Measurements from ENCODE around the gene DEFB129.

Gene DEFB129

DNA sequence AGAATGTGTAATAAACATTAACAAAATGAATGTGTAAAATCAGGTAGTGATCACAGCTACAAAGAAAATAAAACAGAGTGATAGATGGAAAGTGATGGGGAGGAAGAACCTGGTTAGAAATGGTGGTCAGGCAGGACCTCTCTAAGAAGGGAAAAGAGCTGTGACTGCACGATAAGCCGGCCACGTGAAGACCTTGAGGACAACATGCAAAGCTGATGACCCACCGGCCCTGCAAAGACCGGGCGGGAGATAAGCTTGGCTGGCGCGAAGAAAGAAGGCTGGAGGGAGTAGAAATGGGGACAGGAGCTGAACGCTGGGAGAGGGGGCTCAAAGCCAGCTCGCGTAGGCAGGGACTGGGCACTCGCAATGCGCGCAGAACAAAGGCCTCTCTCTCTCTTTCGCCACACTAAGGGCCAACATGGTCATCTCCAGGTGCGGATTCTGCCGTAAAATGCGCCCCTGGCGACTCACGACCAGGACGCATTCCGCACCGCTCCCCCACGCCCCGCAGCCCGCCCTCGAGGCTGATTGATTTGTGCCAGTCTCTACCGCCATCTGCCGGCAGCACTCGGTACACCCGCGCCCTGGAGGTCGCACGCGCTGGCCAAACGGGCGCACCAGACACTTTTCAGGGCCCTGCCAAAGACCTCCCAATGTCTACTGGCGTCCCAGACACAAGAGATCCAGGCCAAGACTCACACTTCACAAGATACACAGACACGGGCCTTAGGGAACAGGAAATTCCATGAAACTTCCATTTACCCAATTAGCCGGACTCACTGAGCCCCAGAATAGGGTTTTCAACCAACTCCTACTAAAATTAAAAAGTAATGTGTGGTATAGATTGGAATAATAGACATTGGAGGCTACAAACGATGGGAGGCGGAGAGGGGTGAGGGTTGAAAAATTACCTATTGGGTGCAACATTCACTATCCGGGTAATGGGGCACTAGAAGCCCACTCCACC lies 39.8 kb downstream of the DEFB129 start:
- Mint-ChIP-seq H3K4me1 (peaks cover 9% of the 10 kb centered on the region), H3K27ac (peak overlapping the region; percentile 21 to 78 (median 23)), H3K36me3 (ENCODE audit: low read depth) (peaks cover 17% of the 10 kb centered on the region), H3K9me3 (no peaks in the 10 kb centered on the region), H3K4me3 (peak overlapping the region; percentile 74 to 82 (median 77)), H3K27me3 (ENCODE audit: low read depth) (peaks cover 7% of the 10 kb centered on the region)
- TF ChIP-seq, protein P1, sequence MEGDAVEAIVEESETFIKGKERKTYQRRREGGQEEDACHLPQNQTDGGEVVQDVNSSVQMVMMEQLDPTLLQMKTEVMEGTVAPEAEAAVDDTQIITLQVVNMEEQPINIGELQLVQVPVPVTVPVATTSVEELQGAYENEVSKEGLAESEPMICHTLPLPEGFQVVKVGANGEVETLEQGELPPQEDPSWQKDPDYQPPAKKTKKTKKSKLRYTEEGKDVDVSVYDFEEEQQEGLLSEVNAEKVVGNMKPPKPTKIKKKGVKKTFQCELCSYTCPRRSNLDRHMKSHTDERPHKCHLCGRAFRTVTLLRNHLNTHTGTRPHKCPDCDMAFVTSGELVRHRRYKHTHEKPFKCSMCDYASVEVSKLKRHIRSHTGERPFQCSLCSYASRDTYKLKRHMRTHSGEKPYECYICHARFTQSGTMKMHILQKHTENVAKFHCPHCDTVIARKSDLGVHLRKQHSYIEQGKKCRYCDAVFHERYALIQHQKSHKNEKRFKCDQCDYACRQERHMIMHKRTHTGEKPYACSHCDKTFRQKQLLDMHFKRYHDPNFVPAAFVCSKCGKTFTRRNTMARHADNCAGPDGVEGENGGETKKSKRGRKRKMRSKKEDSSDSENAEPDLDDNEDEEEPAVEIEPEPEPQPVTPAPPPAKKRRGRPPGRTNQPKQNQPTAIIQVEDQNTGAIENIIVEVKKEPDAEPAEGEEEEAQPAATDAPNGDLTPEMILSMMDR (IDR thresholded peaks at IDR 0.05; ENCODE audit: unreplicated experiment in 3 of 3) = peak; percentile 97 to 98 (median 97)

DNA sequence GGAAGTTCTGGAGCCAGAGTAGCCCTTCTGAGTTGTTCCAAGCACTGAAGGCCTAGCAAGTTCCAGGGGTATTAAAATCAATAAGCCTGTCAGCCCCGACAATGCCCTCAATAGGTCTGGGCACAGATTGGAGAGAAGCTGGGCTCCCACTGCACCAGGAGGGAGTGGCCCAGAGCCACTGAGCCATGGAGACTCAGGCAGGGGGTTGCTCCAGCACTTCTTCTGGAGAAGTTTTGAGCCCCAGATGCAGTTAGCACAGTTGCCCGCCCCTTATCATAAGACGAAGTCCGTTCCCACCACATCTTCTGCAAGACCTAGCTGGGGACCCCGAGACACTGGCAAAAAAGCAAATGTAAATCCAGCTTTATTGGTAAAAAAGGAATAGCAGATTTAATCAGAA lies 43.5 kb downstream of the DEFB129 start:
- peaks cover 37% of the 10 kb centered on the region for H3K36me3 Mint-ChIP-seq (ENCODE audit: low read depth)
- peaks cover 3% of the 10 kb centered on the region for H3K27me3 Mint-ChIP-seq (ENCODE audit: low read depth)

DNA sequence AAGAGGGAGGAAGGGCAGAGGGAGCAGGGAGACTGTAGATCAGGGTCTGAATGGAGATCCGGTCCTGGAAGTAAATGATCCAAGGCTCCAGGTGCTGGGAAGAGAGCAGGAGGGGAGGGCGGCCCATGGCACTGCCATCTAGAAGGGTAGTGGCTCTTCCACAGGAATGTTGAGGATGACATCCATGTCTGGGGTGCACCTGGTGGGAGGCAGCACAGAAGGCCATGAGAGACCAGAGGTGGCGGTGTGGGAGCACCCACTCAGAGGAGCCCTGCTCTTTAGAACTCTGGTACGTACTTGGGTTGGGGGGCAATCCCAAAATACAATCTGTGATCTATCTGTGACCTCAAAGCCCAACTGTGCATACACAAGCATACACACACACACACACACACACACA lies 44.0 kb downstream of the DEFB129 start:
- H3K9me3 Mint-ChIP-seq = no peaks in the 10 kb centered on the region
- H3K36me3 Mint-ChIP-seq (ENCODE audit: low read depth) = peaks cover 41% of the 10 kb centered on the region

More for the DNA sequence above, 43.5 kb downstream of the DEFB129 start:
- no peak overlapping the region for H3K4me3 Mint-ChIP-seq
- H3K27ac Mint-ChIP-seq = peak overlapping the region in 2 of 3 experiments; percentile 11 to 34
- TF ChIP-seq, protein P1 (IDR thresholded peaks at IDR 0.05; ENCODE audit: unreplicated experiment in 3 of 3) = no peak
- H3K9me3 Mint-ChIP-seq = no peaks in the 10 kb centered on the region
- peaks cover 13% of the 10 kb centered on the region for H3K4me1 Mint-ChIP-seq

DNA sequence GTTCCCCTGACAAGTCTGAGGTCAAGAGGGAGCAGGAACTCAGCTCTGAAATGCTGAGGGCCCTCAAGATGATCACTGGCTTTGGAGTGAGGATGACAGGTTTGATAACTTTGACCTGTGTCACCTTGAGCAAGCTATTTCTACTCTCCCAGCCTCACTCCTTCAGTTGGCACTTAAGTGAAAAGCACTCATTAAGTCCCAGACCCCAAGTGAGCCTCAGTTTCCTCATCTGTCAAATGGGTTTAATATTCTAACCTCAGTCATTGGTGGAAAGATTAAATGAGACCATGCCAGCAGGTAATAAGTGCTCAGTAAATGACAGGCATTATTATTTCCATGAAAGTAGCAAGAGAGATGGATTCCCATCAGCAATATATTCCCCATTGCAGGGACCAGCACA lies 44.5 kb downstream of the DEFB129 start:
- Mint-ChIP-seq H3K27me3 (ENCODE audit: low read depth) (peaks cover 3% of the 10 kb centered on the region), H3K36me3 (ENCODE audit: low read depth) (peaks cover 46% of the 10 kb centered on the region), H3K4me3 (no peak overlapping the region), H3K27ac (no peak overlapping the region), H3K9me3 (no peaks in the 10 kb centered on the region), H3K4me1 (peaks cover 10% of the 10 kb centered on the region)
- TF ChIP-seq, protein P1 (IDR thresholded peaks at IDR 0.05; ENCODE audit: unreplicated experiment in 3 of 3) = no peak

More for the DNA sequence above, 44.0 kb downstream of the DEFB129 start:
- H3K27ac Mint-ChIP-seq = no peak overlapping the region
- peaks cover 13% of the 10 kb centered on the region for H3K4me1 Mint-ChIP-seq
- H3K27me3 Mint-ChIP-seq (ENCODE audit: low read depth) = peaks cover 3% of the 10 kb centered on the region
- H3K4me3 Mint-ChIP-seq = no peak overlapping the region
- TF ChIP-seq, protein P1 (IDR thresholded peaks at IDR 0.05; ENCODE audit: unreplicated experiment in 3 of 3) = no peak

DNA sequence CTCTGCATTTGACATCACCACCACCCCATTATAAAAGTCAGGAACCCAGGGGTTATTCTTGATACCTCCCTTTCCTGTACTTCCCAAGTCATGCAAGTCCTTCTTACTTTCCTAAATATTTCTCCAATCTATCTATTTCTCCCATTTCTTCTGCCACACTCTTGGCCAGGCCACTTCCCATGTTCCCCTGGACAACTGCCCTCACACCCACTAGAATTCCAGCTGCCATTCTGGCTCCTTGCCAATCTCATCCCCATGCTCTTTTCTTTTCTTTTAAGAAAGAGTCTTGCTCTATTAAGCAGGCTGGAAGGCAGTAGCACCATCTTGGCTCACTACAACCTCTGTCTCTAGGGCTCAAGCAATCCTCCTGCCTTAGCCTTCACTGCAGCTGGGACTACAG lies 45.7 kb downstream of the DEFB129 start:
- TF ChIP-seq, protein P1 (IDR thresholded peaks at IDR 0.05; ENCODE audit: unreplicated experiment in 3 of 3) = no peak
- peaks cover 3% of the 10 kb centered on the region for H3K27me3 Mint-ChIP-seq (ENCODE audit: low read depth)
- no peaks in the 10 kb centered on the region for H3K9me3 Mint-ChIP-seq
- H3K4me1 Mint-ChIP-seq = peaks cover 5% of the 10 kb centered on the region
- no peak overlapping the region for H3K4me3 Mint-ChIP-seq
- H3K27ac Mint-ChIP-seq = no peak overlapping the region
- H3K36me3 Mint-ChIP-seq (ENCODE audit: low read depth) = peaks cover 58% of the 10 kb centered on the region

Measured in nephron (organoid).